GM23338 (cell line): ENCODE results near the gene ABCA6. TPM values are rescaled to one million over a fixed set of nuclear protein-coding genes. Genes with fewer than 3 reads are reported as not detected.
A peak's percentile ranks its signal among the peaks of the same experiment; 100 is the strongest.

Experiments
- ATAC-seq: fragments of 200-7000 bp; cut with Tn5 transposase; 3 replicates; pipeline ENCODE4 v1.9.1; 2020
- DNase-seq: peaks from one replicate; pipeline ENCODE4 v3.0.0-alpha.2; 2015; ENCODE audit warnings: low spot score
- H2AFZ ChIP-seq: fragments of 200-600 bp; sonication (generic); 2 replicates; pipeline ENCODE4 v1.8.0; 2016; ENCODE audit warnings: antibody characterized with exemption, mild to moderate bottlenecking, moderate library complexity
- H3F3A ChIP-seq: fragments of 200-600 bp; sonication (generic); replicated peaks from 2 replicates; pipeline ENCODE4 v1.8.0; 2017; ENCODE audit warnings: antibody characterized with exemption, mixed run types, low read depth
- H3K27ac ChIP-seq: fragments of 200-600 bp; sonication (generic); 2 replicates; pipeline ENCODE4 v1.6.1; 2016; ENCODE audit warnings: low read depth
- H3K27me3 ChIP-seq: fragments of 200-600 bp; sonication (generic); 2 replicates; pipeline ENCODE4 v1.8.0; 2016; ENCODE audit warnings: mild to moderate bottlenecking, mixed run types, moderate library complexity; ENCODE audit not compliant: insufficient read depth
- H3K36me3 ChIP-seq: fragments of 200-600 bp; sonication (generic); 2 replicates; pipeline ENCODE4 v1.8.0; 2016; ENCODE audit warnings: mild to moderate bottlenecking; ENCODE audit not compliant: insufficient read depth
- H3K4me1 ChIP-seq: fragments of 200-600 bp; sonication (generic); 2 replicates; pipeline ENCODE4 v1.8.0; 2016; ENCODE audit warnings: mild to moderate bottlenecking, moderate library complexity; ENCODE audit not compliant: insufficient read depth
- H3K4me2 ChIP-seq: fragments of 200-600 bp; sonication (generic); 2 replicates; pipeline ENCODE4 v1.7.1; 2017; ENCODE audit warnings: mixed run types
- H3K4me3 ChIP-seq: fragments of 200-600 bp; sonication (generic); 2 replicates; pipeline ENCODE4 v1.6.1; 2016; ENCODE audit warnings: mixed run types
- H3K79me2 ChIP-seq: fragments of 200-600 bp; sonication (generic); replicated peaks from 2 replicates; pipeline ENCODE4 v1.8.0; 2017; ENCODE audit warnings: mild to moderate bottlenecking; ENCODE audit not compliant: insufficient read depth
- H3K9me2 ChIP-seq: fragments of 200-600 bp; sonication (generic); 2 replicates; pipeline ENCODE4 v1.8.0; 2017; ENCODE audit not compliant: insufficient read depth
- H4K20me1 ChIP-seq: fragments of 200-600 bp; sonication (generic); replicated peaks from 2 replicates; pipeline ENCODE4 v1.8.0; 2017; ENCODE audit warnings: mild to moderate bottlenecking; ENCODE audit not compliant: insufficient read depth
- H3K27ac Mint-ChIP-seq: 2 replicates; pipeline ENCODE4 v1.8.0; 2020; ENCODE audit warnings: inconsistent platforms, mild to moderate bottlenecking, moderate library complexity, mixed read lengths
- H3K27me3 Mint-ChIP-seq: 3 replicates; pipeline ENCODE4 v1.8.0; 2022; ENCODE audit warnings: low read depth, mild to moderate bottlenecking, moderate library complexity, mixed read lengths, inconsistent platforms; ENCODE audit not compliant: insufficient read depth, poor library complexity
- H3K36me3 Mint-ChIP-seq: 3 replicates; pipeline ENCODE4 v1.8.0; 2021; ENCODE audit warnings: low read depth, mild to moderate bottlenecking, inconsistent platforms, moderate library complexity, mixed read lengths
- H3K4me1 Mint-ChIP-seq: 3 replicates; pipeline ENCODE4 v1.8.0; 2020; ENCODE audit warnings: mild to moderate bottlenecking, inconsistent platforms, mixed read lengths
- H3K4me3 Mint-ChIP-seq: 3 replicates; pipeline ENCODE4 v1.8.0; 2021; ENCODE audit warnings: moderate library complexity, mild to moderate bottlenecking, inconsistent platforms, mixed read lengths
- H3K9me3 Mint-ChIP-seq: 3 replicates; pipeline ENCODE4 v1.8.0; 2020; ENCODE audit warnings: moderate library complexity, mild to moderate bottlenecking, inconsistent platforms, mixed read lengths
- CREB1 ChIP-seq: fragments of 250-450 bp; sonication (Bioruptor Pico); IDR thresholded peaks from 2 replicates; pipeline ENCODE4 v1.5.0; 2020; ENCODE audit warnings: low read depth, mild to moderate bottlenecking, moderate library complexity
- EZH2 ChIP-seq: fragments of 200-600 bp; sonication (generic); IDR thresholded peaks from one replicate; pipeline ENCODE4 v1.8.0; 2017; ENCODE audit warnings: antibody characterized with exemption, mild to moderate bottlenecking, low read depth; ENCODE audit not compliant: unreplicated experiment
- EZH2phosphoT487 ChIP-seq: fragments of 200-600 bp; sonication (generic); IDR thresholded peaks from one replicate; pipeline ENCODE4 v1.8.1; 2018; ENCODE audit warnings: antibody characterized with exemption; ENCODE audit not compliant: unreplicated experiment
- JUNB ChIP-seq: IDR thresholded peaks from one replicate; pipeline ENCODE4 v1.6.1; 2016; ENCODE audit warnings: antibody characterized with exemption; ENCODE audit not compliant: unreplicated experiment
- REST ChIP-seq: IDR thresholded peaks from one replicate; pipeline ENCODE4 v1.6.1; 2018; ENCODE audit warnings: antibody characterized with exemption; ENCODE audit not compliant: unreplicated experiment
- ZNF114 ChIP-seq: fragments of 250-450 bp; sonication (Bioruptor Pico); IDR thresholded peaks from 2 replicates; pipeline ENCODE4 v1.5.0; 2020; ENCODE audit warnings: mild to moderate bottlenecking, moderate library complexity
- ZNF331 ChIP-seq: fragments of 250-450 bp; sonication (Bioruptor Pico); IDR thresholded peaks from 2 replicates; pipeline ENCODE4 v1.5.0; 2020; ENCODE audit warnings: low read depth, mild to moderate bottlenecking, moderate library complexity
- ZNF462 ChIP-seq: fragments of 250-450 bp; sonication (Bioruptor Pico); IDR thresholded peaks from 2 replicates; pipeline ENCODE4 v1.5.0; 2020; ENCODE audit warnings: mild to moderate bottlenecking, moderate library complexity
- long read RNA-seq: library from polyadenylated mRNA; unstranded; transcript quantifications from one replicate; pipeline ENCODE4 v2.0.0, GENCODE V29; 2020; ENCODE audit not compliant: unreplicated experiment
- polyA plus RNA-seq: library from polyadenylated mRNA; unstranded; fragments of >200 nt; fragmentation: Nextera tagmentation; extraction: Ambion mirVana; gene quantifications from 2 replicates; pipeline ENCODE4 v1.2.1, GENCODE V29; 2016
- total RNA-seq: library from RNA; depleted of rRNA; stranded (reverse); fragments of >200 nt; shearing (Covaris generic); gene quantifications from 2 replicates; pipeline ENCODE4 v1.2.3, GENCODE V29; 2014; rRNA removed

Gene ABCA6, protein sequence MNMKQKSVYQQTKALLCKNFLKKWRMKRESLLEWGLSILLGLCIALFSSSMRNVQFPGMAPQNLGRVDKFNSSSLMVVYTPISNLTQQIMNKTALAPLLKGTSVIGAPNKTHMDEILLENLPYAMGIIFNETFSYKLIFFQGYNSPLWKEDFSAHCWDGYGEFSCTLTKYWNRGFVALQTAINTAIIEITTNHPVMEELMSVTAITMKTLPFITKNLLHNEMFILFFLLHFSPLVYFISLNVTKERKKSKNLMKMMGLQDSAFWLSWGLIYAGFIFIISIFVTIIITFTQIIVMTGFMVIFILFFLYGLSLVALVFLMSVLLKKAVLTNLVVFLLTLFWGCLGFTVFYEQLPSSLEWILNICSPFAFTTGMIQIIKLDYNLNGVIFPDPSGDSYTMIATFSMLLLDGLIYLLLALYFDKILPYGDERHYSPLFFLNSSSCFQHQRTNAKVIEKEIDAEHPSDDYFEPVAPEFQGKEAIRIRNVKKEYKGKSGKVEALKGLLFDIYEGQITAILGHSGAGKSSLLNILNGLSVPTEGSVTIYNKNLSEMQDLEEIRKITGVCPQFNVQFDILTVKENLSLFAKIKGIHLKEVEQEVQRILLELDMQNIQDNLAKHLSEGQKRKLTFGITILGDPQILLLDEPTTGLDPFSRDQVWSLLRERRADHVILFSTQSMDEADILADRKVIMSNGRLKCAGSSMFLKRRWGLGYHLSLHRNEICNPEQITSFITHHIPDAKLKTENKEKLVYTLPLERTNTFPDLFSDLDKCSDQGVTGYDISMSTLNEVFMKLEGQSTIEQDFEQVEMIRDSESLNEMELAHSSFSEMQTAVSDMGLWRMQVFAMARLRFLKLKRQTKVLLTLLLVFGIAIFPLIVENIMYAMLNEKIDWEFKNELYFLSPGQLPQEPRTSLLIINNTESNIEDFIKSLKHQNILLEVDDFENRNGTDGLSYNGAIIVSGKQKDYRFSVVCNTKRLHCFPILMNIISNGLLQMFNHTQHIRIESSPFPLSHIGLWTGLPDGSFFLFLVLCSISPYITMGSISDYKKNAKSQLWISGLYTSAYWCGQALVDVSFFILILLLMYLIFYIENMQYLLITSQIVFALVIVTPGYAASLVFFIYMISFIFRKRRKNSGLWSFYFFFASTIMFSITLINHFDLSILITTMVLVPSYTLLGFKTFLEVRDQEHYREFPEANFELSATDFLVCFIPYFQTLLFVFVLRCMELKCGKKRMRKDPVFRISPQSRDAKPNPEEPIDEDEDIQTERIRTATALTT (N-terminal part only)
- total RNA-seq = not detected in 2 replicates
- polyA plus RNA-seq = not detected in 2 replicates
- long read RNA-seq = 0 reads

DNA sequence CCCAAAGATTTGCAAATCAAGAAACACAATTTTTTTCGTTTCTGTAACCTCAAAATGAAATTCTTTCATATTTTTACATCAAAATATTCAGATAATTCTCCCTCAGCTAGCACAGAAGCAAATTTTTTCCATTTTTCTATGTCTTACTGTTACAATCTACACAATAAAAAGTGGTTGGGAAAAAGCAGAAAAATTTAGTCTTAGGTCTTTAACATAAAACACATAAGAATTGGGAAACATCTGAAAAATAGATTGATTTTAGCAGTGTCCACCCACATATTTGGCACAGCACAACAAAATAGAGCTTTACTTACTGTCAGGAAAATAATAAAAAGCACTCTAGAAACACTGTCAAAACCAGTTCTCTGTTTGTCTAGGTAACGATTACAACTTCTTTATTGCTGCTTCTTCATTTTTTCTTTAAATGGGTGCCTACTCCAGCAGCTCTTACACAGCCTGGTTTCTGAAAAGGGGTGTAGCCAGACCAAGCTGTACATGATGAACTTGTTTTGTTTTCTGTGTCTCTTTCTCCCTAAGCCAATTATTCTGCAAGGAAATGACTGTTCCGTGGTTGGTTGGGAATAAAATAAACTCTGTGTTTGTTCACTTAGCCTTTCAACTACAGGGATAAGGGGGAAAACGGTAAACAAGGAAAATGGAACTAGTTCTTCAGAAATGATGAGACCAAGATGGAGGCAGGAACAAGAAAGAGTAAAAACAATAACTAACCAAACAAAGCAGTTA is at the start of gene ABCA6:
Gene ABCA6 (minus strand): TSS at position 465 of the 744 bp plus-strand sequence. CDS start 1,192 bp downstream, outside the sequence.
- Histone ChIP-seq H2AFZ (peak within 1 kb of the TSS; percentile 34; the same call in 1 of the 2 replicates), H3K36me3 (no peaks in the 10 kb centered on the region), H3K27me3 (no peaks in the 10 kb centered on the region), H3K9me2 (peaks cover 5% of the 10 kb centered on the region; the same call in 1 of the 2 replicates), H3K27ac (no peak within 1 kb of the TSS), H3K4me1 (no peaks in the 10 kb centered on the region), H3K4me3 (no peak within 1 kb of the TSS), H3F3A (no peaks in the 10 kb centered on the region), H3K4me2 (no peak within 1 kb of the TSS), H3K79me2 (no peaks in the 10 kb centered on the region), H4K20me1 (no peaks in the 10 kb centered on the region)
- Mint-ChIP-seq H3K4me1 (no peaks in the 10 kb centered on the region), H3K9me3 (no peaks in the 10 kb centered on the region), H3K27me3 (no peaks in the 10 kb centered on the region), H3K27ac (no peak within 1 kb of the TSS), H3K4me3 (no peak within 1 kb of the TSS), H3K36me3 (no peaks in the 10 kb centered on the region)
- DNase-seq (no peak), ATAC-seq (no peak)
- TF ChIP-seq REST (no peak), CREB1 (CRISPR knock-in tag) (no peak), ZNF462 (CRISPR knock-in tag) (no peak), ZNF331 (CRISPR knock-in tag) (no peak), ZNF114 (no peak), JUNB (no peak), EZH2 (no peak), EZH2phosphoT487 (no peak)
